HG03103 (cell line): ENCODE data around the gene RPS21.

Source experiments
- ATAC-seq: cut with Tn5 transposase; IDR thresholded peaks from one replicate; pipeline ENCODE4 v1.9.1; 2021; ENCODE audit warnings: low read depth; ENCODE audit not compliant: unreplicated experiment

RPS21 gene

DNA sequence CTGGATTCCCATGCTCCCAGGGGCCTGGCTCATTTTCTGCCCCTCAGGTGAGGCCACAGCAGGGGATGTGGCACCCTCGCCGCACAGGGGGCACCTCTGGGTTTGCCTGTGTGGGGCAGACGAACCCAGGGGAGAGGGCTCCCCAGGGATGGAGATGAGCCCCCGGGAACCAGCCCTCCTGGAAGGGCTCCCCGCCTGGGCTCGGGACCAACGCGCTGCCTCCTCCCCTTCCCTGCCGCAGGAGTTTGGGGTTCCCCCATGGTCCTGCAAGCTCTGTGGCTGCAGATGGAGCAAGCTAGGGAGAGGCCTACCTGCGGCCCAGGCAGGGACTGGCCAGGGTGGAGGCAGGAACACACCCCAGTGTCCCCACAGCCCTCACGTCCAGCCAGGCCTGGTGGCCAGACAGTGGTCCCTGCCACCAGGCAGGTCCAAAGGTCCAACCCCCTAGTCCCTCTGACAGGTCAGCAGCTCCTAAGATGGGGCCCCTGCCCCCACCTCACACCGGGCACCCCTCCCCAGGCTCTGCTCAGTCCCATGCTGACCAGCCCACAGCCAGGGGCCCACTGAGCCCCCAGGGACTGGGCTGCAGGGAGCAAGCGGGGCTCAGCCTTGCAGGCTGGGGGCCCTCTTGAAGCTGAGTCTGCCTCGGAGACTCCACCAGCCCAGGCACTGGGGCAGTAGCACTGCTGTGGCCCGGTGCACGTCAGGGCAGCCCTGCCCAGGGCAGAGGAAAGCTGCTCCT is 33.4 kb upstream of the RPS21 start:
- no peak for ATAC-seq

GRCh38 chr20:62354031-62354808 is 32.7 kb upstream of the RPS21 start:
- no peak for ATAC-seq

DNA sequence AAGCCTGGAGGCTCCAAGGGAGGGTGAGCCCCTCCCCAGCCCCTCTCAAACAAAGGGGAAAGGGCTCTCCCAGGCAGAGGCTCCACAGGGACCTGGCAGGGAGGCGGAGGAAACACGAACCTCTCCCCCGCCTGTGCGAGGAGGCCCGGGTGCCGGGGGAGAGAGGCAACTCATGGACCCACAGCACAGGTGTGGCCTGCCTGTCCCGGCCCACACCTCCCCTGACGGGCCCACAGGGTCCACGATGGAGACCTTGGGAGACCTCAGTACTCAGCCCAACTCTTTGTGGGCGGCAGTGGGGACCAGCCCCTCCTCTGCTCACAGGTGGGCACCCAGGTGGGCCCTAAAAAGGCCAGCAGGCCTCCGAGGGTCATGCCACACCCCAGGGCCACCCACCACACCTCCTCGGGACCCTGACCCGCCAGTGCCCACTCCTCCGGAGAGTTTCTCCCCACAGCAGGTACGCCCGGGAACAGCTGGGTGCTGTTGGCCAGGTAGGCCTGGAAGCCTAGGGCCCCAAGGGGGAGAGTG is 32.0 kb upstream of the RPS21 start:
- no peak for ATAC-seq

GRCh38 chr20:62355516-62355877 is 31.4 kb upstream of the RPS21 start:
- ATAC-seq = no peak

GRCh38 chr20:62355878-62356588 is 30.9 kb upstream of the RPS21 start:
- no peak for ATAC-seq

- no peak for ATAC-seq
Observed at GRCh38 chr20:62356589-62357186, 30.2 kb upstream of the RPS21 start.

- ATAC-seq = no peak
Observed at GRCh38 chr20:62357187-62357667, 29.7 kb upstream of the RPS21 start.

DNA sequence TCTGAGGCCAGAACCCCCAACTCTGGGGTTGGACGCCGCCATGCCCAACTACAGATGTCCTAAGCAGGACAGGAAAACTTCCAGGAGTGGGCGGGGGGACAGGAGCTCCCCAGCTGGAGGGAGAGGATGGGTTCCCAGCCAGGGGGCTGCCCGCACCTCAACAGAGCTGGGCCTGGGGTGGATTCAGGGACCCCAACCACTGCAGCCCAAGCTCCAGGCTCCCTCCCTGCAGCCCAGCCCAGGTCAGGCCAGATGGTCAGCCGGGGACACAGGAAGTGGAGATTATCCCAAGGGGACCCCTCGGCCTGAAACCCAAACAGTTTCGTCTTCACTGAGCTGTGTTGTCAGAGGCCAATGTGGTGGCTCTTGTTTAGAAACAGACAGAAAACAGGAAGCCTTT is 29.2 kb upstream of the RPS21 start:
- no peak for ATAC-seq

- ATAC-seq = no peak
Observed at GRCh38 chr20:62358171-62359042, 28.5 kb upstream of the RPS21 start.

DNA sequence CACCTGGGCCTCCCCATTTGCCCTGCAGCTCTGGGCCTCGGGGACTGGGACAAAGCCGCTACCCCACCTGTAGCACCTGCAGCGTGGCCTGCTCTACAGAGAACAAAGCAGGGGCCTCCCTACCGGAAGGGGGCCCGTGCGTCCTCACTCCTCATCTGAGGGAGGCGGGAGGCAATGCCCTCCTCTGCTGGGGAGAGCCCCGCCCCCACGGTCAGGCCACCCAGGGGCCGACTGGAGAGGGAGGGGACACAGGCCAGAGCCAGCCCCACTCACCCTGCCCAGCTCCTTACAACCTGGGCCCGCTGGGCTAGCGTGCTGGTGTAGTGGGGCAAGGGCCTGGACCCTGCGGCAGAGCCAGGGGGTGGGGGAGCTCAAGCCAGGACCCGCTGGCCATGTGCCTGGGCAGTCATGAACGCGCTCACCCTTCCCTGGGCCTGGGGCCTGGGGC is 27.8 kb upstream of the RPS21 start:
- no peak for ATAC-seq

- ATAC-seq = no peak
Observed at GRCh38 chr20:62359491-62360121, 27.3 kb upstream of the RPS21 start.

GRCh38 chr20:62360854-62361798 is 25.8 kb upstream of the RPS21 start:
- no peak for ATAC-seq

DNA sequence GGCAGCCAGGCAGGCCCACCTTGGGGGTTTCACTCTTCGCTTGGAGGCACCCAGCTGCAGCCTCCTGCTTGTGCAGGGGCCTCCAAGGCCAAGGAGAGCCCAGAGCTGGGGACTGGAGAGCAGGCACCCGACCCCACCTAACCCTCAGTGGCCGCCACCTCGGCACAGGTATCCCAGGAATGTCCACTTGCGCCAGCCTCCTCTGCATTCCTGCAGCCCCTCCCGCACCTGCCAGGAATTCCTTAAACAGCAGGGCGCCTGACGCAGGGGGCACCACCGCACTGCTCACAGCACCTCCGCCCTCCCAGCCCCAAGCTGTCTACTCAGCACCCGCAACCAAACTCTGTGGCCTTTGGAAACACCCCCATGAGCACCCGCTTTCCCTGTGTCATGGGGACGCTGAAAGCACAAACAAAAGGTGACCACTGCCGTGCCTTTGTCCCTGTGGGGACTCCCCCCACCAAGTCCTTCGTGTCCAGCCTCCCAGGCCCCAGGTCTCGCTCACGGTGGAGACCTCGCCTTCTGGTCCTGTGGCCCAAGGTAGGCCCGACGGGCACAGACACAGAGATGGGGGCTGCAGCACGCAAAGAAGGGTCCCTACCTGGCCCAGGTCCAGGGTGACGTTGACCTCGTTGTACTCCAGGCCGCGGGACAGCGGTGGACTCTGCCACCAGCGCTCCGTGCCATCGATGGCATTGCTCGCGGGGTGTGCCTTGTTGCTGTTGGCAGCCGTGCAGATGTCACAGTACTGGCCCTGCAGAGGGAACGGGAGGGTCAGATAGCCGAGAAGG is 24.9 kb upstream of the RPS21 start:
- no peak for ATAC-seq

GRCh38 chr20:62362590-62362940 is 24.3 kb upstream of the RPS21 start:
- ATAC-seq = no peak

GRCh38 chr20:62362991-62363919 is 23.6 kb upstream of the RPS21 start:
- ATAC-seq = no peak
